ENCODE data around the gene ISL2. TPM values are rescaled to one million over a fixed set of nuclear protein-coding genes. Genes with fewer than 3 reads are reported as not detected.

ISL2 gene
- total and polyA plus RNA-seq, 2 of the 13 experiments (the other 11 are each of a cell fraction or from before 2014, with no cell fraction given) = 4.3 to 5.1 TPM

- TF ChIP-seq MAZ (IDR thresholded peaks at IDR 0.05; ENCODE audit: borderline replicate concordance, low read depth, low read length) (peak; percentile 58; the same call in 1 of the 2 replicates), MAZ (CRISPR knock-in tag; IDR thresholded peaks at IDR 0.05; ENCODE audit: low read depth) (no peak; the same call in 1 of the 2 replicates), ZNF878 (CRISPR knock-in tag; IDR thresholded peaks at IDR 0.05) (no peak), AGO2 (optimal IDR thresholded peaks at IDR 0.05; ENCODE audit: low read depth, low read length) (peak; percentile 83), ZFY (CRISPR knock-in tag; IDR thresholded peaks at IDR 0.05) (peak; percentile 81), ZNF704 (CRISPR knock-in tag; IDR thresholded peaks at IDR 0.05; ENCODE audit: borderline replicate concordance) (0 out of 2 replicates have a peak, but pooled peaks have one; percentile 23), ZBTB39 (CRISPR knock-in tag; IDR thresholded peaks at IDR 0.05) (0 out of 2 replicates have a peak, but pooled peaks have one; percentile 48), IKZF5 (CRISPR knock-in tag; IDR thresholded peaks at IDR 0.05) (peak; percentile 44; the same call in 1 of the 2 replicates), ZNF644 (CRISPR knock-in tag; IDR thresholded peaks at IDR 0.05; ENCODE audit: low read depth) (no peak), ZNF230 (CRISPR knock-in tag; IDR thresholded peaks at IDR 0.05) (0 out of 2 replicates have a peak, but pooled peaks have one; percentile 38), TOE1 (CRISPR knock-in tag; IDR thresholded peaks at IDR 0.05) (no peak), TSC22D2 (CRISPR knock-in tag; IDR thresholded peaks at IDR 0.05; ENCODE audit: borderline replicate concordance) (no peak), ZMYM4 (CRISPR knock-in tag; IDR thresholded peaks at IDR 0.05) (peak; percentile 58), SNAPC2 (CRISPR knock-in tag; IDR thresholded peaks at IDR 0.05) (peak; percentile 45; the same call in 1 of the 2 replicates), BORCS8-MEF2B (CRISPR knock-in tag; IDR thresholded peaks at IDR 0.05) (0 out of 2 replicates have a peak, but pooled peaks have one; percentile 20), YEATS4 (CRISPR knock-in tag; IDR thresholded peaks at IDR 0.05; ENCODE audit: borderline replicate concordance) (peak; percentile 82), ZNF777 (CRISPR knock-in tag; IDR thresholded peaks at IDR 0.05) (peak; percentile 93), ZNF773 (CRISPR knock-in tag; IDR thresholded peaks at IDR 0.05; ENCODE audit: borderline replicate concordance) (0 out of 2 replicates have a peak, but pooled peaks have one; percentile 48), ZNF274 (CRISPR knock-in tag; IDR thresholded peaks at IDR 0.05) (no peak), ZNF616 (CRISPR knock-in tag; IDR thresholded peaks at IDR 0.05; ENCODE audit: low read depth) (peak; percentile 54), ZBTB7B (CRISPR knock-in tag; IDR thresholded peaks at IDR 0.05) (peak; percentile 80; the same call in 1 of the 2 replicates), MEIS2 (CRISPR knock-in tag; IDR thresholded peaks at IDR 0.05) (peak; percentile 49; the same call in 1 of the 2 replicates), TAF1 (CRISPR knock-in tag; IDR thresholded peaks at IDR 0.05) (peak; percentile 47; the same call in 1 of the 2 replicates), ZNF33A (CRISPR knock-in tag; IDR thresholded peaks at IDR 0.05; ENCODE audit: borderline replicate concordance) (no peak), MBD4 (IDR thresholded peaks at IDR 0.05; ENCODE audit: borderline replicate concordance, low read length) (no peak)
Observed at GRCh38 chr15:76345880-76346668, 9.5 kb downstream of the ISL2 start (continued).
